RWPE2 (cell line): Measurements from ENCODE around the gene DIPK2A.

ENCODE experiments used
- ATAC-seq: fragments of 200-7000 bp; cut with Tn5 transposase; 3 replicates; pipeline ENCODE4 v1.9.1; 2021; ENCODE audit warnings: low read depth
- DNase-seq: peaks from one replicate; pipeline ENCODE4 v3.0.0-alpha.2; 2020; ENCODE audit warnings: low spot score
- H3K27ac ChIP-seq: fragments of 450-650 bp; 2 replicates; pipeline ENCODE4 v1.5.1; 2017; ENCODE audit warnings: mild to moderate bottlenecking; ENCODE audit not compliant: poor library complexity, severe bottlenecking
- H3K27me3 ChIP-seq: fragments of 250-450 bp; sonication (Bioruptor Pico); 2 replicates; pipeline ENCODE4 v1.5.1; 2021; ENCODE audit warnings: mild to moderate bottlenecking, moderate library complexity; ENCODE audit not compliant: insufficient read depth, poor library complexity, severe bottlenecking
- H3K36me3 ChIP-seq: fragments of 250-450 bp; sonication (Bioruptor Pico); 2 replicates; pipeline ENCODE4 v1.5.1; 2020; ENCODE audit warnings: low read depth, mild to moderate bottlenecking, moderate library complexity
- H3K4me1 ChIP-seq: fragments of 250-450 bp; sonication (Bioruptor Pico); 2 replicates; pipeline ENCODE4 v1.5.1; 2021; ENCODE audit warnings: mild to moderate bottlenecking, moderate library complexity; ENCODE audit not compliant: insufficient read depth, poor library complexity, severe bottlenecking
- H3K4me3 ChIP-seq: fragments of 250-450 bp; sonication (Bioruptor Pico); 2 replicates; pipeline ENCODE4 v1.5.1; 2021; ENCODE audit warnings: mild to moderate bottlenecking, moderate library complexity; ENCODE audit not compliant: severe bottlenecking
- H3K9me3 ChIP-seq: fragments of 250-450 bp; sonication (Bioruptor Pico); 2 replicates; pipeline ENCODE4 v1.5.1; 2021; ENCODE audit warnings: mild to moderate bottlenecking, moderate library complexity; ENCODE audit not compliant: severe bottlenecking
- TF ChIP-seq, protein P1 (sequence below): fragments of 450-650 bp; IDR thresholded peaks from one replicate; pipeline ENCODE4 v1.5.1; 2017; ENCODE audit warnings: mild to moderate bottlenecking, moderate library complexity; ENCODE audit not compliant: poor library complexity, severe bottlenecking

The DIPK2A gene

GRCh38 chr3:143978263-143978631, 6.6 kb downstream of the DIPK2A start:
- DNase-seq = no peak
- Histone ChIP-seq H3K4me3 (no peak overlapping the region), H3K36me3 (no peaks in the 10 kb centered on the region; the same call in 1 of the 2 replicates), H3K4me1 (peaks cover 13% of the 10 kb centered on the region), H3K9me3 (peaks cover 2% of the 10 kb centered on the region), H3K27me3 (no peaks in the 10 kb centered on the region), H3K27ac (no peak overlapping the region)
- TF ChIP-seq, protein P1, sequence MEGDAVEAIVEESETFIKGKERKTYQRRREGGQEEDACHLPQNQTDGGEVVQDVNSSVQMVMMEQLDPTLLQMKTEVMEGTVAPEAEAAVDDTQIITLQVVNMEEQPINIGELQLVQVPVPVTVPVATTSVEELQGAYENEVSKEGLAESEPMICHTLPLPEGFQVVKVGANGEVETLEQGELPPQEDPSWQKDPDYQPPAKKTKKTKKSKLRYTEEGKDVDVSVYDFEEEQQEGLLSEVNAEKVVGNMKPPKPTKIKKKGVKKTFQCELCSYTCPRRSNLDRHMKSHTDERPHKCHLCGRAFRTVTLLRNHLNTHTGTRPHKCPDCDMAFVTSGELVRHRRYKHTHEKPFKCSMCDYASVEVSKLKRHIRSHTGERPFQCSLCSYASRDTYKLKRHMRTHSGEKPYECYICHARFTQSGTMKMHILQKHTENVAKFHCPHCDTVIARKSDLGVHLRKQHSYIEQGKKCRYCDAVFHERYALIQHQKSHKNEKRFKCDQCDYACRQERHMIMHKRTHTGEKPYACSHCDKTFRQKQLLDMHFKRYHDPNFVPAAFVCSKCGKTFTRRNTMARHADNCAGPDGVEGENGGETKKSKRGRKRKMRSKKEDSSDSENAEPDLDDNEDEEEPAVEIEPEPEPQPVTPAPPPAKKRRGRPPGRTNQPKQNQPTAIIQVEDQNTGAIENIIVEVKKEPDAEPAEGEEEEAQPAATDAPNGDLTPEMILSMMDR = no peak
- ATAC-seq = no peak

DNA sequence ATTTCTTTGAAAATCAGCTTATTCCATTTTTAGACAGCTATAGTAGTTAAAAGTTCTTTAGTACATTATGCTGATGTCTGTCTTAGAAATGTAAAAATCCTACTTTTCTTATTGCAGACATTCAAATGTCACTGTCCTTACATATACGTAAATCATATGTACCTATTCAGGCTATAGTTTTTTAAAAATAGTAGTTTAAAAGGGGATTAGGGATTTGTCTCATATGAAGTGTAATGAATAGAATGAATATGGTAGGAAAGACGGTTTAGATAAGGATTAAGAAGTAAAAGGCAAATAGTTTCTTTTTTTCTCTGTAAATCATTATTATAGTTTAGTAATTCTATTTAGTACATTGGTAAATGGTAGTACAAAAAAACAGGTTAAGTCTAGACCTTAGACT, 7.4 kb downstream of the DIPK2A start:
- Histone ChIP-seq H3K9me3 (peaks cover 2% of the 10 kb centered on the region), H3K4me1 (peaks cover 13% of the 10 kb centered on the region), H3K4me3 (no peak overlapping the region), H3K36me3 (no peaks in the 10 kb centered on the region; the same call in 1 of the 2 replicates), H3K27ac (no peak overlapping the region), H3K27me3 (no peaks in the 10 kb centered on the region)
- DNase-seq = no peak
- TF ChIP-seq, protein P1 = no peak
- no peak for ATAC-seq

DNA sequence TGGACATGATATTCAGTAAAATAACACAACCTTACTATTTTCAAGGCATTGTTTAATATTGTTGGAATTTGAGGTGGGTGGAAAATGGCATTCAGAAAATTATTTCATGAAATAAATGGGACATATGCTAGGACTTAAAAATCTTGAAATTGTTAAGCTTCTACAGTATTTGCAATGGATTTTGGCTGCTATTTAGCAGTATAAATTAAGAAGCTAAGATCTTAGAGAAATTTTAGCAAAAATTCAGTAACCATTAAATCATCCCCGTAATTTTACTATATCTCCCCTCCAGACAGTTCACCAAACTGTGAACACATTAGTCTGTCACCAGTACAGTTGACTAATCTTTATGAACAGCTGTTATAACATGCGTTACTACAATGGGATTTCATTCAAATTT, 8.2 kb downstream of the DIPK2A start:
- TF ChIP-seq, protein P1 = no peak

GRCh38 chr3:143988306-143988705, 16.7 kb downstream of the DIPK2A start:
- H3K4me3 ChIP-seq = no peak overlapping the region
- TF ChIP-seq, protein P1 = no peak
- H3K4me1 ChIP-seq = no peaks in the 10 kb centered on the region
- H3K27ac ChIP-seq = no peak overlapping the region
- DNase-seq = no peak
- peaks cover 7% of the 10 kb centered on the region for H3K36me3 ChIP-seq
- H3K27me3 ChIP-seq = no peaks in the 10 kb centered on the region
- no peak for ATAC-seq
- H3K9me3 ChIP-seq = no peaks in the 10 kb centered on the region

More for the DNA sequence above, 8.2 kb downstream of the DIPK2A start:
- DNase-seq = no peak
- peaks cover 12% of the 10 kb centered on the region for H3K4me1 ChIP-seq
- no peak overlapping the region for H3K27ac ChIP-seq
- H3K36me3 ChIP-seq = no peaks in the 10 kb centered on the region; the same call in 1 of the 2 replicates
- no peak for ATAC-seq
- H3K27me3 ChIP-seq = no peaks in the 10 kb centered on the region
- H3K9me3 ChIP-seq = peaks cover 2% of the 10 kb centered on the region
- H3K4me3 ChIP-seq = no peak overlapping the region

- peaks cover 7% of the 10 kb centered on the region for H3K36me3 ChIP-seq
- DNase-seq (no peak), ATAC-seq (no peak)
- no peaks in the 10 kb centered on the region for H3K27me3 ChIP-seq
- TF ChIP-seq, protein P1 = no peak
- no peak overlapping the region for H3K4me3 ChIP-seq
- no peak overlapping the region for H3K27ac ChIP-seq
- no peaks in the 10 kb centered on the region for H3K9me3 ChIP-seq
- no peaks in the 10 kb centered on the region for H3K4me1 ChIP-seq
Observed at GRCh38 chr3:143989461-143989860, 17.8 kb downstream of the DIPK2A start.
